ENCODE results near the gene EIF3L.

GRCh38 chr22:37913233-37913721 lies 64.1 kb downstream of the EIF3L start:
- no peak for TF ChIP-seq CTCF (conservative IDR thresholded peaks at IDR 0.05; ENCODE audit: low read depth, low read length)
- no peak for TF ChIP-seq EZH2phosphoT487 (IDR thresholded peaks at IDR 0.05; ENCODE audit: borderline replicate concordance, low read length)
- TF ChIP-seq EZH2 (IDR thresholded peaks at IDR 0.05; ENCODE audit: low read length, unreplicated experiment), result no peak

All from PC-3 (cell line).